ENCODE measurements around the gene NOP16.
A peak's percentile ranks its signal among the peaks of the same experiment; 100 is the strongest.

NOP16 gene

DNA sequence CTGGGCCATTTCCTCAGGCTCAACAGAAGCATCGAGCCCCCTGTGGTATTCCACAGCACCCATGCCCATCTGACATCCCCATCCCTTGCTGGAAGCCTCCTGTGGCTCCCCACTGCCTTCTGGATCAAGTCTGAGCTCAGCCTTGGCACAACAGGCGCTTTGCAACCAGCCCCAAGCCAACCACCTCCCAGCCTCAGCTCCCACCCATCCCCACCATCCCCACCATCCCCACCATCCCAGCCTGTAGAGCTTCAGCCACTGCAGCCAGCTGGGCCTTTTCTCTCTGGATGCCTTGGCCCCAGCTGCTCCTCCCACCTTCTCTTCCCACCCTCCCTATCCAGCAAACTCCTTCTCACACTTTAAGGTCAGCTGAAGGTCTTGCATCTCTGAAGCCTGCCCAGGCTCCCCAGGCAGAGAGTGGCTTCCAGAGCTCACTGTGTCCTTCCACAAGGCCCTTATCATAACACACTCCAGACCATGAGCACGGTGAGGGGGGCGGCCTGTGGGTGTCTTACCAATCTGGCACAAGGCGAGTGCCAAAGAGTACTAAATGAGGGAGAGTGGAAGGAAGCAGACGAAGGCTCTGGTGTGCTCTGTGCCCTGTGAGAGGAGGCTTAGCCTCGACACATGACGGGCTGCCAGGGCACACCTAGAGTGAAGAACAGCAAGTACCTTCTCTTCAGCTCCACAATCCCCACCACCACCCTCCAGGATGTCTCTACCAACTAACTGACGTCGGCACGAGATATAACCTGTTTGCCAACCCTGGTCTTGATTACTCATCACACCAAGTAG, 6.7 kb upstream of the NOP16 start:
- TF ChIP-seq, protein P1, sequence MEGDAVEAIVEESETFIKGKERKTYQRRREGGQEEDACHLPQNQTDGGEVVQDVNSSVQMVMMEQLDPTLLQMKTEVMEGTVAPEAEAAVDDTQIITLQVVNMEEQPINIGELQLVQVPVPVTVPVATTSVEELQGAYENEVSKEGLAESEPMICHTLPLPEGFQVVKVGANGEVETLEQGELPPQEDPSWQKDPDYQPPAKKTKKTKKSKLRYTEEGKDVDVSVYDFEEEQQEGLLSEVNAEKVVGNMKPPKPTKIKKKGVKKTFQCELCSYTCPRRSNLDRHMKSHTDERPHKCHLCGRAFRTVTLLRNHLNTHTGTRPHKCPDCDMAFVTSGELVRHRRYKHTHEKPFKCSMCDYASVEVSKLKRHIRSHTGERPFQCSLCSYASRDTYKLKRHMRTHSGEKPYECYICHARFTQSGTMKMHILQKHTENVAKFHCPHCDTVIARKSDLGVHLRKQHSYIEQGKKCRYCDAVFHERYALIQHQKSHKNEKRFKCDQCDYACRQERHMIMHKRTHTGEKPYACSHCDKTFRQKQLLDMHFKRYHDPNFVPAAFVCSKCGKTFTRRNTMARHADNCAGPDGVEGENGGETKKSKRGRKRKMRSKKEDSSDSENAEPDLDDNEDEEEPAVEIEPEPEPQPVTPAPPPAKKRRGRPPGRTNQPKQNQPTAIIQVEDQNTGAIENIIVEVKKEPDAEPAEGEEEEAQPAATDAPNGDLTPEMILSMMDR (IDR thresholded peaks at IDR 0.05; ENCODE audit: low read depth, low read length, missing control alignments): no peak
- DNase-seq (ENCODE audit: extremely low read depth, low read depth): no peak
- H3K4me3 ChIP-seq (replicated peaks; ENCODE audit: low read depth, low read length): no peak overlapping the region

DNA sequence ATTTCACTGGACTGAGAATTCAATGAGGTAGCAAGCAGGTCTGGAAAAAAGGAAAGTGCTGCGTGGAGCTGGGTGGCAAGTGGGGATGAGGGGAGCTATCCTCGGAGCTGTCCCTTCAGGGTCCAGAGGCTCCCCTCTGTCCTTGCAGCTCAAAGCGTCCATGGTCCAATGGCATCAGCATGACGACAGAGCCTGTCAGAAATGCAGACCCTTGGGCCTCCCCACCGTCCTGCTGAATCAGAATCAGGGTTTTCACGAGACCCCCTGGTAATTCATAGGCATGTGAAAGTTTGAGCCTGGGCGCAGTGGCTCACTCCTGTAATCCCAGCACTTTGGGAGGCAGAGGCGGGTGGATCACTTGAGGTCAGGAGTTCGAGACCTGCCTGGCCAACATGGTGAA, 5.7 kb upstream of the NOP16 start:
- TF ChIP-seq, protein P1 (IDR thresholded peaks at IDR 0.05; ENCODE audit: low read depth, low read length, missing control alignments): no peak
- no peak overlapping the region for H3K4me3 ChIP-seq (replicated peaks; ENCODE audit: low read depth, low read length)
- DNase-seq (ENCODE audit: extremely low read depth, low read depth): no peak

DNA sequence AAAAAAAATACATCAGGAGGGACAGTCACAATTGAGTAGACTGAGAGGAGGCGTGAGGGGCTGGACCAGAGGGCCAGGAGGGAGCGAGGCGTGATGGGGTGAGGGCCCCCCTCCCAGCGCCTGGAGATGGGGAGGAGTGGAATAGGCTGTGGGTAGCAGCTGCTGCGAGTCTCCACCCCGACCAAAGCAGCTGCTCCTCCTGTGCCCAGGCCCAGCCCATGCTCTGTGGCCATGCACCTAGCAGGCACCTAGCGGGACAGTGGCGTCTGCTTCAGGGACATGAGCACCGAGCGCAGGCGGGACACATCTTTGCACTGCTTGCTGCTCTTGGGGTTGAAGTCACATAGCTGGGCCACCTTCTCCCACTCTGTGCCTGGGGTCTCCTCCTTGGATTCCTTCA, 4.1 kb upstream of the NOP16 start:
- TF ChIP-seq, protein P1 (IDR thresholded peaks at IDR 0.05; ENCODE audit: low read depth, low read length, missing control alignments): no peak
- DNase-seq (ENCODE audit: extremely low read depth, low read depth): no peak
- no peak overlapping the region for H3K4me3 ChIP-seq (replicated peaks; ENCODE audit: low read depth, low read length)

DNA sequence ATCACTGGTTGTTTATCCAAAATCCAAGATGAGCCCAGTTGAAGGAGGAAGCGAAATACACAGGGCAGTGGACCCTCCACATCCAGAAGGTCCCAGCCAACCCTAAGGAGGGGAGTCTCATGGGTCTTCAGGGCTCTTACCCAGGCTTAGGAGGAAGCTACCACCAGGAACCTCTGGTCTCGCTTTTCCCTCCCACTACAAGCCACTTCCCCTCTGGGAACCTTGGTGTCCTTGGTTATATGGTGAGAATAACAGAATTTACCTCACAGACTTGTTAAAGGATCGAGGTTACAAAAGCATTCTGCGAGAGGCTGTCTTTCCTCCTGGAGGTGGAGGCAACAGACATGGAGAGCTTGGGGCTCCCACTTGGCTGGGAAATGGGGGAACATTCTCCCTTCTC, 3.6 kb upstream of the NOP16 start:
- DNase-seq (ENCODE audit: extremely low read depth, low read depth): no peak
- TF ChIP-seq, protein P1 (IDR thresholded peaks at IDR 0.05; ENCODE audit: low read depth, low read length, missing control alignments): no peak
- no peak overlapping the region for H3K4me3 ChIP-seq (replicated peaks; ENCODE audit: low read depth, low read length)

DNA sequence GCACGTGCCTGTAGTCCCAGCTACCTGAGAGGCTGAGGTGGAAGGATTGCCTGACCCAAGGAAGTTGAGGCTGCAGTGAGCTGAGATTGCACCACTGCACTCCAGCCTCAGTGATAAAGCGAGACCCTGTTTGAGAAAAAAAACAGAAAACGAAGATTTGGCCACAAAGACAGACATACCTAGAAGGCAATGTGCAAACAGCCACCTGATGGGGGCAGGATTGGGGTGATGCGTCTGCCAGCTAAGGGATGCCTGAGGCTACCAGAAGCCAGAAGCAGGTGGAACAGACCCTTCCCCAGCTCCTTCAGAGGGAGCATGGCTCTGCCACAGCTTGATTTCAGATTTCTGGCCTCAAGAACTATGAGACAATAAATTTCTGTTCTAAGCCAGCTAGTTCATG, 3.1 kb upstream of the NOP16 start:
- TF ChIP-seq, protein P1 (IDR thresholded peaks at IDR 0.05; ENCODE audit: low read depth, low read length, missing control alignments): no peak
- DNase-seq (ENCODE audit: extremely low read depth, low read depth): no peak
- no peak overlapping the region for H3K4me3 ChIP-seq (replicated peaks; ENCODE audit: low read depth, low read length)

DNA sequence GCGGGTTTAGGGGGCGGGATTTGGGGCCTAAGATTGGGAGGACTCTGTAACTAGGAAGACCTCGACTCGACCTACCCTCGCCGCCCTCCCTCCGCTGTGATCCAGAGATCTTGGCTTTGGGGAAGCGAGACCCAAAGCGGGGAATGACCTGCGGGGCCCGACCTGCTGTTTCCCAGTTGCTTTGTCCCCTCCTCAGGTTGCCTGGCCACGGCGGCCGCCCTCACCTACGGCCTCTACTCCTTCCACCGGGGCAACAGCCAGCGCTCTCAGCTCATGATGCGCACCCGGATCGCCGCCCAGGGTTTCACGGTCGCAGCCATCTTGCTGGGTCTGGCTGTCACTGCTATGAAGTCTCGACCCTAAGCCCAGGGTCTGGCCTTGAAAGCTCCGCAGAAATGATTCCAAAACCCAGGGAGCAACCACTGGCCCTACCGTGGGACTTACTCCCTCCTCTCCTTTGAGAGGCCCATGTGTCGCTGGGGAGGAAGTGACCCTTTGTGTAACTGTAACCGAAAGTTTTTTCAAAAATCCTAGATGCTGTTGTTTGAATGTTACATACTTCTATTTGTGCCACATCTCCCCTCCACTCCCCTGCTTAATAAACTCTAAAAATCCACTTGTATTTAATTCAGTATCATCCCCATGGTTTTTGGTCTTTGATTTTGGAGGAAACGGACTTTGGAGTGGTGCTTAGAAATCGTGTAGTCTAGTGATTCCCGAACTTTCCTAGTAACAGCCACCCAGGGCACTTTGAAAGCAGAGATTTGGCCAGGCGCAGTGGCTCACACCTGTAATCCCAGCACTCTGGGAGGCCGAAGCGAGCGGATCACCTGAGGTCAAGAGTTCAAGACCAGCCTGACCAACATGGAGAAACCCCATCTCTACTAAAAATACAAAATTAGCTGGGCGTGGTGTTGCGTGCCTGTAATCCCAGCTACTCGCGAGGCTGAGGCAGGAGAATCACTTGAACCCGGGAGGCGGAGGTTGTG, 1.0 kb upstream of the NOP16 start:
- H3K4me3 ChIP-seq (replicated peaks; ENCODE audit: low read depth, low read length): peak overlapping the region; percentile 85
- TF ChIP-seq, protein P1 (IDR thresholded peaks at IDR 0.05; ENCODE audit: low read depth, low read length, missing control alignments): no peak
- no peak for DNase-seq (ENCODE audit: extremely low read depth, low read depth)

Measured in HFF-Myc (cell line).